Left ventricle myocardium inferior (tissue), 1 donor: ENCODE data around the gene CYP46A1. TPM values are rescaled to one million over a fixed set of nuclear protein-coding genes. Genes with fewer than 3 reads are reported as not detected.

Experiments
- DNase-seq: peaks from one replicate; pipeline ENCODE4 v3.0.0-alpha.2; 2020
- H3K27ac ChIP-seq: fragments of 200-600 bp; replicated peaks from 2 replicates; pipeline ENCODE4 v1.8.0; 2021
- H3K27me3 ChIP-seq: fragments of 200-600 bp; 2 replicates; pipeline ENCODE4 v1.8.0; 2021; ENCODE audit warnings: low read depth
- H3K36me3 ChIP-seq: fragments of 200-600 bp; 2 replicates; pipeline ENCODE4 v1.8.0; 2021
- H3K4me1 ChIP-seq: fragments of 200-600 bp; 2 replicates; pipeline ENCODE4 v1.8.0; 2021
- H3K4me3 ChIP-seq: fragments of 200-600 bp; 2 replicates; pipeline ENCODE4 v1.8.0; 2021; ENCODE audit warnings: mild to moderate bottlenecking, moderate library complexity
- H3K9me3 ChIP-seq: fragments of 200-600 bp; replicated peaks from 2 replicates; pipeline ENCODE4 v1.8.0; 2021
- CTCF ChIP-seq: fragments of 200-600 bp; IDR thresholded peaks from 2 replicates; pipeline ENCODE4 v1.8.0; 2021; ENCODE audit warnings: antibody characterized with exemption, mild to moderate bottlenecking, borderline replicate concordance
- intact Hi-C: fragments of 100-400 bp; cut with micrococcal nuclease; formaldehyde crosslinking; loops from one replicate; pipeline ENCODE4 v1.11.0; 2022
- total RNA-seq: library from RNA; stranded (reverse); fragmentation: NEBNext Ultra II Directional; extraction: Animal tissue kit (Norgen Biotek cat#: 25700); gene quantifications from one replicate; pipeline ENCODE4 v1.2.1, GENCODE V29; 2021
- donor health status: DM: no; HTN: yes; CAD: no; lungs with severe emphysema.

The CYP46A1 gene
- total RNA-seq, 1 donor from 2014 or later, result 4.2 TPM

- Histone ChIP-seq H3K27ac (no peak overlapping the region), H3K4me3 (no peak overlapping the region), H3K9me3 (no peaks in the 10 kb centered on the region), H3K4me1 (peaks cover 36% of the 10 kb centered on the region), H3K36me3 (no peaks in the 10 kb centered on the region), H3K27me3 (no peaks in the 10 kb centered on the region)
- intact Hi-C loops, result no loop called here
- no peak for DNase-seq
- TF ChIP-seq CTCF, result no peak
These were observed 88.5 kb downstream of the CYP46A1 start for GRCh38 chr14:99772371-99773283.

GRCh38 chr14:99773521-99774497, 89.7 kb downstream of the CYP46A1 start:
- DNase-seq, result no peak
- Histone ChIP-seq H3K4me1 (peaks cover 26% of the 10 kb centered on the region), H3K36me3 (peaks cover 6% of the 10 kb centered on the region), H3K27ac (no peak overlapping the region), H3K4me3 (no peak overlapping the region), H3K9me3 (peaks cover 6% of the 10 kb centered on the region), H3K27me3 (no peaks in the 10 kb centered on the region)
- no peak for TF ChIP-seq CTCF
- intact Hi-C loops, result no loop called here

GRCh38 chr14:99774556-99775307, 90.6 kb downstream of the CYP46A1 start:
- peaks cover 26% of the 10 kb centered on the region for H3K4me1 ChIP-seq
- H3K27me3 ChIP-seq, result no peaks in the 10 kb centered on the region
- intact Hi-C loops, result no loop called here
- peak; percentile 56 for DNase-seq
- TF ChIP-seq CTCF, result no peak
- H3K9me3 ChIP-seq, result peaks cover 15% of the 10 kb centered on the region
- no peak overlapping the region for H3K4me3 ChIP-seq
- peaks cover 9% of the 10 kb centered on the region for H3K36me3 ChIP-seq
- H3K27ac ChIP-seq, result no peak overlapping the region

GRCh38 chr14:99775351-99775750, 91.3 kb downstream of the CYP46A1 start:
- Histone ChIP-seq H3K4me3 (no peak overlapping the region), H3K27ac (no peak overlapping the region), H3K9me3 (peaks cover 19% of the 10 kb centered on the region), H3K4me1 (peaks cover 26% of the 10 kb centered on the region), H3K36me3 (peaks cover 11% of the 10 kb centered on the region), H3K27me3 (no peaks in the 10 kb centered on the region)
- no peak for TF ChIP-seq CTCF
- no peak for DNase-seq
- intact Hi-C loops, result no loop called here

Other genes with a start within 250 kb of the CYP46A1 start
- 101 TPM for gene SETD3, start 203.4 kb upstream of the CYP46A1 start, total RNA-seq
- 32.2 TPM for gene CCNK, start 202.9 kb upstream of the CYP46A1 start, total RNA-seq
- 41.0 TPM for gene CCDC85C, start 80.1 kb upstream of the CYP46A1 start, total RNA-seq
- gene HHIPL1, start 39.2 kb upstream of the CYP46A1 start, total RNA-seq, result 1.2 TPM
- gene EML1, start 109.1 kb downstream of the CYP46A1 start, total RNA-seq, result 33.3 TPM